ENCODE data around the gene PTPRJ. TPM values are rescaled to one million over a fixed set of nuclear protein-coding genes. Genes with fewer than 3 reads are reported as not detected.
A peak's percentile ranks its signal among the peaks of the same experiment; 100 is the strongest.

Gene PTPRJ
- total and polyA plus RNA-seq, 10 donors, result 6.4 to 135 (median 74.6) TPM

GRCh38 chr11:48172818-48173609 lies 192.7 kb downstream of the PTPRJ start:
- peak; percentile 83 for DNase-seq

GRCh38 chr11:48177661-48178060 lies 197.3 kb downstream of the PTPRJ start:
- Histone ChIP-seq H3K9me3 (no peaks in the 10 kb centered on the region), H3K27me3 (replicated peaks in 1 of 7) (no peaks in the 10 kb centered on the region), H3K27ac (no peak overlapping the region), H3K4me1 (peaks cover 0 to 8% (median 2%) of the 10 kb centered on the region in 6 donors), H3K36me3 (peaks cover 0 to 3% (median 0%) of the 10 kb centered on the region in 6 donors), H3K4me3 (no peak overlapping the region)
- intact Hi-C loops (cut with DNase I; ENCODE audit: low total_unique reads), result no loop called here
- WGBS, 5 donors, result 79 to 92% (median 87%) methylated on average over 4 of the region's 4 CpGs
- TF ChIP-seq POLR2AphosphoS5 (IDR thresholded peaks at IDR 0.05) (no peak), POLR2A (IDR thresholded peaks at IDR 0.05) (no peak)
- no peak for DNase-seq

More at GRCh38 chr11:48172818-48173609, 192.7 kb downstream of the PTPRJ start:
- WGBS, 5 donors, result 45 to 49% (median 46%) methylated on average over 14 of the region's 14 CpGs
- H3K9me3 ChIP-seq, result no peaks in the 10 kb centered on the region
- H3K27me3 ChIP-seq (replicated peaks in 1 of 7), result no peaks in the 10 kb centered on the region
- H3K4me3 ChIP-seq, result no peak overlapping the region
- H3K27ac ChIP-seq, result no peak overlapping the region
- H3K4me1 ChIP-seq, result peaks cover 6 to 39% (median 24%) of the 10 kb centered on the region in 6 donors
- intact Hi-C loops (cut with DNase I; ENCODE audit: low total_unique reads), result no loop called here
- TF ChIP-seq POLR2AphosphoS5 (IDR thresholded peaks at IDR 0.05) (no peak), POLR2A (IDR thresholded peaks at IDR 0.05) (no peak), CTCF (IDR thresholded peaks at IDR 0.05 in 8 of 11, conservative IDR thresholded peaks at IDR 0.05 in 3 of 11) (peak; percentile 17 to 88 (median 81))
- peaks cover 0 to 24% (median 5%) of the 10 kb centered on the region in 6 donors for H3K36me3 ChIP-seq

GRCh38 chr11:48180627-48181026 lies 200.3 kb downstream of the PTPRJ start:
- no peak overlapping the region for H3K27ac ChIP-seq
- 82 to 88% (median 86%) methylated on average over 6 of the region's 6 CpGs for WGBS, 5 donors
- H3K27me3 ChIP-seq (replicated peaks in 1 of 7), result no peaks in the 10 kb centered on the region
- no peaks in the 10 kb centered on the region for H3K36me3 ChIP-seq
- no peaks in the 10 kb centered on the region for H3K9me3 ChIP-seq
- TF ChIP-seq POLR2AphosphoS5 (IDR thresholded peaks at IDR 0.05) (no peak), POLR2A (IDR thresholded peaks at IDR 0.05) (no peak), CTCF (IDR thresholded peaks at IDR 0.05 in 8 of 11, conservative IDR thresholded peaks at IDR 0.05 in 3 of 11) (no peak)
- intact Hi-C loops (cut with DNase I; ENCODE audit: low total_unique reads), result no loop called here
- no peak for DNase-seq
- no peak overlapping the region for H3K4me3 ChIP-seq
- no peaks in the 10 kb centered on the region for H3K4me1 ChIP-seq

- WGBS, 5 donors, result 75 to 91% (median 85%) methylated on average over 4 of the region's 4 CpGs
- TF ChIP-seq CTCF (IDR thresholded peaks at IDR 0.05 in 8 of 11, conservative IDR thresholded peaks at IDR 0.05 in 3 of 11) (no peak), POLR2A (IDR thresholded peaks at IDR 0.05) (no peak), POLR2AphosphoS5 (IDR thresholded peaks at IDR 0.05) (no peak)
Observed at GRCh38 chr11:48182860-48183526, 202.6 kb downstream of the PTPRJ start.

More at GRCh38 chr11:48182860-48183526, 202.6 kb downstream of the PTPRJ start:
- Histone ChIP-seq H3K4me3 (no peak overlapping the region), H3K27me3 (replicated peaks in 1 of 7) (no peaks in the 10 kb centered on the region), H3K27ac (no peak overlapping the region), H3K36me3 (no peaks in the 10 kb centered on the region), H3K9me3 (no peaks in the 10 kb centered on the region), H3K4me1 (no peaks in the 10 kb centered on the region)
- intact Hi-C loops (cut with DNase I; ENCODE audit: low total_unique reads), result no loop called here
- DNase-seq, result no peak
